Erythroblast (primary cell): Measurements from ENCODE around the gene NT5DC1.

ENCODE experiments used
- GATA1 ChIP-seq: IDR thresholded peaks from 2 replicates; pipeline ENCODE4 v1.6.1; 2011; ENCODE audit warnings: low read depth, mild to moderate bottlenecking, control low read depth, low read length, moderate library complexity
- POLR2A ChIP-seq: IDR thresholded peaks from 2 replicates; pipeline ENCODE4 v1.6.1; 2011; ENCODE audit warnings: mild to moderate bottlenecking, low read length

DNA sequence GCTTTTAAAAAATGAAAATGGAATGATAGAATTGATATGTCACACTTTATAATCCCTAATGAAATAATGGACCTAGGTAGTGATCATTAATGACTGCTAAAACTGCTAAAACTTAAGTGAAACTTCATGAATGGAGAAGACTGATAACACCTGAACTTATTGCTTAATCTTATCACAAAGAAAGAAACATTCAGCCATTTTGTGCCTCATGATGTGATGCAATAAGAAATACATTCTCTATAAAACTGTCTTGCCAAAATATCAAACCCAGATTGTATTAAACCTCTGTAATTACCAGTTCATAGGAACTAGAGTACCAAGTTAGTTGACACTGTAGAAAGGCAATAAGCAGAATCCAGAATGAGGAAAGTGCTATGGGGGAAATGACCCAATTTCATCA is 79.7 kb downstream of the NT5DC1 start:
- no peak for TF ChIP-seq POLR2A
- TF ChIP-seq GATA1, result no peak
